ENCODE measurements around the gene PRSS38.

The PRSS38 gene

DNA sequence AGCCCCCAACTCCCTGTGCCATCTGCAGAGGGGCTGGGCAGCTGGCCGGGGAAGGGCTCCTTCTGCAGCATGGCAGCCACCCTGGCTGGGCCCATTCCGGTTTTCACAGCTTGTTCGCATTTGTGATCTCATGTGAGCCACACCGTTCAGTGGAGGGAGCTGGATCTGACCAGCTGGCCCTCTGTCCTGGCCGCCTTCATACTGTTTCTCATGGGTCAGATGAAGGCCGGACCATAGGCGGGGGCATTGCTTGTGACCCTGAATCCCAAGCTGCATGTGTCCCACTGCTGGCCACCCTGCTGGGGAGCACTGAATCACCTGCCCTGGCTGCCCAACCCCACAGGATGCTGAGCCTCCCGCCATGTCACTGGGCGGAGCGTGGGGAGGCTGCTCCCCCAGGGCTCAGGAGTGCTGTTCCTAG lies 36.4 kb upstream of the PRSS38 start:
- no peak for DNase-seq (ENCODE audit: low read depth in 1 of 2, low spot score in 1 of 2)

GRCh38 chr1:227779685-227780084 lies 35.8 kb upstream of the PRSS38 start:
- DNase-seq (ENCODE audit: low read depth in 1 of 2, low spot score in 1 of 2), result no peak

DNA sequence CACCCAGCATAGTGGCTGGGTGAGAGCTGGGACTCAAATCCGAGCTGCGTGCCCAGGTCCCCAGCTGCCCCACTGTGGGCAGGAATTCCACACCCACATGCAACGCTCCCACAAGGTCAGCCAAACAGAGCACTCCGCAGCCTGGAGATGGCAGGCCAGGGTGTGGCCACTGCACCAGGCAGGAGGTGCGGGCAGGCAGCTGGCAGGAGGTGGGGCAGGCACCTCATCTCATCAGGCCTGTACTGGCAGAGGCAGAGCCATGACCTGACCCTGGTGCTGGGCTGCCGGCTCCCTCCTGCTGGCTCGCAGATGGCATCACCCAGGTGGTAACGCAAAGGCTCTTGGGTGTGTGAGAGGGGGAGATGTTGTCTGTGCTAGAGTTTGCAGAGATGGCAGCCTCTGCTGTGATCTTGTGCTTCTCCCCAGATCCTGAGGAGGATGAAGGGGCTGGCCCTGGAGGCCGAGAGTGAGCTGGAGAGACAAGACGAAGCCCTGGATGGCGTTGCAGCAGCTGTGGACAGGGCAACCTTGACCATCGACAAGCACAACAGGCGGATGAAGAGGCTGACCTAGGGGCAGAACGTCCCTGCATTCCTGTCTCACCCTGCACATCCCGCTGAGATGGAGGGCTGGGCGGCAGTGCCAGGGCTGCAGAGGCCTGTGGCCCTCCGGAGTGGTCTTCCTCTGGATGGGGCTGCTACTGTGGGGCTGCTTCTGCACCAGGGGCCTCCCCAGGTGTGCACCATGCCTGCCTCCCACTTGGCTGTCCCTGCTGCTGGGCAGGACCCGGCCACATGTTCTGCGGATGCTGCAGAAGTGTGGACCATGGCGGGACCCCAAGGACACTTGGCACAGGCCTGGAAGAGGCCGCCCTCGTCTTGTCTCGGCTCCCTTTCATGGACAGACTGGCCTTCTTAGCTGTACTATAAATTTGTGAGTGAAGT lies 35.1 kb upstream of the PRSS38 start:
- no peak for DNase-seq (ENCODE audit: low read depth in 1 of 2, low spot score in 1 of 2)

DNA sequence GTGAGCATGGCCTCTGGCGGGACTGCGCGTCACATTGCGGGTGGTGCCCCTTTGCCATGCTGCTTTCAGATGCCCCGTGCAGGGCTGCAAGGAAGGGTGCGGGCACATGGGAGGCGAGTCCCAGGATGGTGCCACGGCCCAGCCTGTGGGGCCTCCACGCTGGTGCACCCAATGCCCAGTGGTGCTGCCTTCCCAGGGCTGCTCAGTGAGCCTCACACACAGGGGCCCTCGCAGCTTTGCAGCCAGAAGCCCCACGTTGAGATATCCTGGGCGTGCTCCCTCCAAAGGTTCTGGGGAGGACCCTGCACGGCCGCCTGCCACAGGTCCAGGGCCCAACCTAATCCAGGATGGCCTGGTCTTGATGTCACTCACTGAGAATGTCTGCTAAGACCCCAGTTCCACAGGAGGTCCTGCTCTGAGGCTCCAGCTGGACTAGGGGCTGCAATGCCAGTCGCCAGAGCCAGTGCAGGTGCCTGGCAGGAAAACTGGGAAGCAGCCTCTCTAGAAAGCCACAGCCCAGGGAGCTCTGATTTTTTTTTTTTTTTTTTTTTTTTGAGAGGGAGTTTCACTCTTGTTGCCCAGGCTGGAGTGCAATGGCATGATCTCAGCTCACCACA lies 34.1 kb upstream of the PRSS38 start:
- DNase-seq (ENCODE audit: low read depth in 1 of 2, low spot score in 1 of 2), result no peak

GRCh38 chr1:227782226-227782625 lies 33.2 kb upstream of the PRSS38 start:
- DNase-seq (ENCODE audit: low read depth in 1 of 2, low spot score in 1 of 2), result no peak

DNA sequence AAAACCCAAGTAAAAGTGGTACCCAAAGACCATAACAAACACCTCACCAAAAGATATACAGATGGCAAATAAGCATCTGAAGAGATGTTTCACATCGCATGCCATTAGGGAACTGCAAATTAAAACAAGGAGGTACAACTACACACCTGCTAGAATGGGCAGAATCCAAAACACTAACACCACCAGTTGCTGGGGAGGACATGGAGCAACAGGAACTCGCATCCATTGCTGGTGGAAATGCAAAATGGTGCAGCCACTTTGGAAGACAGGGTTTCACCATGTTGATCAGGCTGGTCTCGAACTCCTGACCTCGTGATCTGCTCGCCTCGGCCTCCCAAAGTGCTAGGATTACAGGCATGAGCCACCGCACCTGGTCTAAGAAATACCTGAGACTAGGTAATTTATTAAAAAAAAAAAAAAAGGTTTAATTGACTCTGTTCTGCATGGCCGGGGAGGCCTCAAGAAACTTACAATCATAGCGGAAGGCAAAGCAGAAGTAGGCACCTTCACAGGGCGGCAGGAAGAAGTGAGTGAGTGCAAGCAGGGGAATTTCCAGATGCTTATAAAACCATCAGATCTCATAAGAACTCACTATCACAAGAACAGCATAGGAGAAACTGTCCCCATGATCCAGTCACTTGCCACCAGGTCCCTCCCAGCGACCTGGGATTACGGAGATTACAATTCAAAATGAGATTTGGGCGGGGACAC lies 30.2 kb upstream of the PRSS38 start:
- no peak for DNase-seq (ENCODE audit: low read depth in 1 of 2, low spot score in 1 of 2)

DNA sequence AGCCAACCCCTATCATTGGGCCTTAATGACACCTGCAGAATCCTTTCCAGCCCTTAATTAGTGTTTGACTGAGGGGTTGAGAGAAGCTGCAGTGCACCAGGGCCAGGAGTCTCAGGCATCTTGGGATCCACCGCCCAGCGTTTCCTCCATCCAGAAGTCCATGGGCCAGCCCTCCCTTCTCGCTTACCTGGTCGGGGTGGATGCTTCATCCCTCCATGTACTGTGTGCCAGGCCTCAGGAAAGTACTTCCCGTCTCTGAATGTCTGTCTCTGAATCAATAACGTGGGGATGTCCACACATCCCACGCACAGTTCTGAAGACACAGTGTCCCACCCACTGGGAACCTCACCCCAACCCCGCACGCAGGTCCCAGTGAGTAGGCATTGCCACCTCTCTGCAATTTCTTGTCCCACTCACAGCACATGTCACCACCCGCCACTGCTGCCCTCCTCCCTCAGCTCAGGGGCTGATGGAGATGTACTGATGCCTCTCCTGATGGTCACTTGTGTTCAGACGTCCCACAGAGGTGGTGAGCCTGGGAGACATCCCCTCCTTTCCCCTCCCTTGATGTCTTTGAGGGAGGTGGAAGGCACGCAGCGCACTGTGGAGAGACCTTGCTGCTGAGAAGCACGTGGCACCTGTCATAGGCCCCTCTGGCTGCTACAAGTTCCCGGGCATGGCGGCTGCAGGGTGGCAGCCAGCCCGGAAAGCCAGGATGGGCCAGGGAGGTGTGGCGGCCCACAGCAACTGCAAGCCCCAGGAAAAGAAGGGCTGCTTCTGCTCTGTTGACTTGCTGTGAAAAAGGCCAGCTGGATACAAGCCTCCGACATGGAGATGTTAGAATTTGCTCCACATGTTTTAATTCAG lies 29.4 kb upstream of the PRSS38 start:
- DNase-seq (ENCODE audit: low read depth in 1 of 2, low spot score in 1 of 2), result no peak

DNA sequence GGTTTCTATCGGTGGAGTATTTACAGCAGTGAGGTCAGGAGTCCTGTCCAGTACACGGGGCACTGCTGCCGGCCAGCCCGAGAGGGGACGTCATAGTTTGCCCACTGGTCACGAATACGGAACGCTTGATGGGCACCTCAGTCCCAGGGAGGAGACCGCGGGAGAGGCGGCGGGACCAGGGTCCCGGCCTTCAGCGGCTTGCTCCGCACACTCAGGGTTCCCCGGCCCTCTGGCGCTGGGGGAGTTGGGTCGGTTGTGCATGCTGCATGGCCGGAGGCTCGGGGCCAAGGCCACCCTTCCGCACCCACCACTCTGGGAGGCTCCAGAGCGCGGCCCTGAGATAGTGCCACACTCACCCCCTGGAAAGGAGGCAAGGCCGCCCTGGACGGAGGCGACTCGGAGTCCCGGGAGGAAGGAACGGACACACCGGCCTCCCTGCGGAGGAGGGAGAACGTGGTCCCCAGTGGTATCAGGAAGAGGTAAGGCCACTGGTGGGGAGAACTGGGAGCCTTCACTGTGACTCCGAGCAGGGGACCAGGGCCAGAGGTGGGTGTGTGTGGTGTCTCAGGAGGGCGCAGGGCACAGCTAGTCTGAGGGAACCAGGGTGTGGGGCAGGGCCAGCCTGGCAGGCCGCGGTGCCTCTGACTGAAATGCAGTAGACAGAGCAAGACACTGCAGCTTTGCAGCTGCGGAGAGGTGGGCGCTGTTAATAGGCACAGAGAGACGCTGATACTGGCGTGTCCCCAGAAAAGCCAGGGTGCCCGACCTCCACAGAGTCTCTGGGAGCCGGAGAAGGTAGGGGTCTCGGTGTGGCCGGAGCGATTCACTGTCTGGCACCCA lies 28.6 kb upstream of the PRSS38 start:
- DNase-seq (ENCODE audit: low read depth in 1 of 2, low spot score in 1 of 2), result no peak

DNA sequence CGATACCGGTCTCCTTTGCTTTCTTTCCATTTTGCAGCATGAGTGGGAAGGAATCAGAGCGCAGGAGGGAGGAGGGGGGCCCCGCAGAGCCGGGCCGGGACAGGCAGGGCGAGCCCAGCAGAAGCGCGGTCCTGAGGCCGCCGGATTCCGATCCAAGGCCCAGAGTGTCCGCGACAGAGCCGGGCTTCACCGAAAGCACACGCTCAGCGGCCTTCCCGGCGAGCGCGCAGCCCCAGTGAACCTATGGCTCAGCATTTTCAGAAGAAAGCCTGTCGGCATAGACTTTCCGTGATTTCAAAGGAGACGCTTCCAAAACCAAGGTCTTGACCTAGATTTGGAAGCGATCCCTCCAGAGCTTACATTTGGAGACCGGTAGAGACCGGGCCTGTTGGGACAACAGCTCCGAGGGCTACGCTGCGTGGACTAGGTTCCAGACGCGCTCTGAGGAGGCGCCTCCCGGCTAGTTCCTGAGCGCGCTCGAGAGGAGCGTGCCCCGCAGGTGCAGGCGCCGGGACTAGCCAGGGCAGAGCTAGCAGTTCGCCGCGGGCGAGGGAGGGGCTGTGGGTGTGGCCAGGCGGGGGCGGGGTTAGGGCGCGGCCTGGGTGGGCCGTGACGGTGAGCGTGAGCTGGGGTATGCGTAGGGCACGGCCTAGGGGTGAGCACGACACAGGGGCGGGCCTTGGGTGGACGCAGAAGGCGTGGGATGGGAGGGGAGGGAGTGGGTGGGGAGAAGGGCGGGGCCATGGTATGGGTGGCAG lies 27.8 kb upstream of the PRSS38 start:
- DNase-seq (ENCODE audit: low read depth in 1 of 2, low spot score in 1 of 2), result peak; percentile 86 to 90

GRCh38 chr1:227788271-227789083 lies 27.0 kb upstream of the PRSS38 start:
- DNase-seq (ENCODE audit: low read depth in 1 of 2, low spot score in 1 of 2), result no peak

DNA sequence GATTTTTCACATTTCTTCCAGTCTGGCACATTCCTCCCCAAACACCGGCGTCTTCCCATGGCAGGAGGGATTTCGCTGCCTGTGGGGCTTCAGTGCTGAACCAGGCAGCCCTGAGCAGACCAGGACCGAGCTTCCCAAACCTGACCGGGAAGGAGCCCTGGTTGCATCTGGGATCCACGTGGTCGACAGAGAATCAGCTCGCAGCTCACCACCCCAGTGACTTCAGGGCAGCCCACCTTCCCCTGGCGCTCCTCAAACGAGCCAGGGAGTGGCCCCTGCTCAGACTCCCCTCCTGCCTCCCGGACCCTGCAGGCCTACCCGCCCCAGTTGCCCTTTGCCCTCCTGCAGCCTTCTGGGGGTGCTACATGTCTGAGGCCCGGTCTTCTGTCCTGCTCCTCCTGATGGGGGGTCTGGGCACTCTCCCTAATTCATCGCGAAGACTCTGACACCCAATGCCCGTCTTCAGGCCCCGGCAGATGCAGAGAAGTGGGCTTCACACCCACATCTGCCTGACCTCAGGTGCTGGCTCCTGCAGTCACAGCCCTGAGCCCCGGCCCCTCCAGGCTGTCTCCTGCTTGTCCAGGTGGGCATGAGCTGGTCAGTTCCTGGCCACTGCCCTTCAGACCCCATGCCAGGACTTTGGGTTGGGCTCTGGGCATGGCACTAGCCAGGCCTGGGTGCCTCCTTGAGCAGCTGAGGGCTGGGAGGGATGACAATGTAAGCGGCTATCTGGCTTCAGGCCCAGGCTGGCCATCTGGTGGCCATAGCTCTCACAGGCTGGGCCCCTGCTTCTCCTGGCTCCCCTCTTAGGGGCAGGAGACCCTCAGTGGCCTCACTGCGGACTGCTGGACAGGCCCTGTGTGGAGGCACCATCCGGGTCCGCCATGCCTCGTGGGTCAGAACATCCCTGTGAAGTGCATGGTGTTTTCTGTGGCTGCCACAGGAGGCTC lies 26.1 kb upstream of the PRSS38 start:
- DNase-seq (ENCODE audit: low read depth in 1 of 2, low spot score in 1 of 2), result no peak

GRCh38 chr1:227790034-227790400 lies 25.5 kb upstream of the PRSS38 start:
- no peak for DNase-seq (ENCODE audit: low read depth in 1 of 2, low spot score in 1 of 2)

DNA sequence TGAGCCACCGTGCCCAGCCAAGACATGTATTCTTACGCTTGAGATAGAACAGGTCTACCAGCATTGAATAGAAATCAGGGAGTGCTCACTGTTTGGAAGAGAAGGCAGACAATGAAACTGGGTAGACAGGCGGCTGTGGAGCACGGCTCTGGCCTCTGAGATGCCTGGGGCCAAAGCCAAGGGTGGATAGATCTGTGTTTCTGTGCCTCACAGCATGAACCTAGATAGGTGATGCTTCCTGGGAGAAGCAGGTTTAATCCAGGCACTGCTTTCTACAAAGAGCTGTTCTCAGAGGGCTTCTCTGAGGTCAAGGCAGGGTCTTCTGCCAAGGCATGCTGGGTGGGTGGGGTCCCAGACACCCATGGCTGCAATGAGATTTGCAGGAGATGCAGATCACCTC lies 24.6 kb upstream of the PRSS38 start:
- DNase-seq (ENCODE audit: low read depth in 1 of 2, low spot score in 1 of 2), result no peak

DNA sequence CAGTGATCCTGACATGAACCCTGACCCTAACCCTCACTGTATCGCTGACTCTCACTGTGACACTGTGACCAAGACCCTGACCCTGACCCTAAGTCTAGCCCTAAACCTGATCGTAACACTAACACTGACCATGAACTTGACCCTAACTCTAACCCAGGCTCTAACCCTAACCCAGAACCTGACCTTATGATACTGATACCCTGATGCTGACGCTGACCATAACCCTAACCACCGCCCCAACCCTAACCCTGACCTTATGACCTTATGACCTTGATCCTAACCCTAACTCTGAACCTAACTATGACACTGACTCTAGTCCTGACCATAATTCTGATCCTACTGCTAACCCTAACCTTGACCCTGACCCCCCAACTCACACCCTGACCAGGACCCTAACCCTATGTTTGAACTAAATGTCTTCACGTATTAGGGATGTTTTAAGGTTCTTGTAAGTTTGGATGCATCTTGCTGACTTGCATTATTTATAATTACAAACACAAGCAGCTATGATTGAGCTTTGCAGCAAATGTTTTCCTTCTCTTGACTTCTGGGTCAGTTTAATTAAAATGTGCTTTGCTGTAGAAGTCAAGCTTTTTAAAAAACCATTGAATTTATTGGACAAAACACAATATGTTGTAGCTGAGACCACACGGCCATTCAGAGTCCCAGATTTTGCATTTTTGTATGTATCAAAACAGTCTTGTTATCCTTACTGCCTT lies 23.9 kb upstream of the PRSS38 start:
- no peak for DNase-seq (ENCODE audit: low read depth in 1 of 2, low spot score in 1 of 2)

- no peak for DNase-seq (ENCODE audit: low read depth in 1 of 2, low spot score in 1 of 2)
These were observed 23.0 kb upstream of the PRSS38 start for GRCh38 chr1:227792216-227793078.

Measured in activated CD4-positive, alpha-beta T cell treated with anti-CD3 and anti-CD28 coated beads, Interleukin-2, amount 50 U/mL, for 24 hours (primary cell).